Cerebellar nuclear complex (tissue), 1 donor: ENCODE measurements around the gene ARPC4.
A peak's percentile ranks its signal among the peaks of the same experiment; 100 is the strongest.

Experiments
- DNase-seq, 2 experiments: peaks; one replicate each; lab custom pipeline; 2025; lab: John Stamatoyannopoulos, UW

Gene ARPC4

DNA sequence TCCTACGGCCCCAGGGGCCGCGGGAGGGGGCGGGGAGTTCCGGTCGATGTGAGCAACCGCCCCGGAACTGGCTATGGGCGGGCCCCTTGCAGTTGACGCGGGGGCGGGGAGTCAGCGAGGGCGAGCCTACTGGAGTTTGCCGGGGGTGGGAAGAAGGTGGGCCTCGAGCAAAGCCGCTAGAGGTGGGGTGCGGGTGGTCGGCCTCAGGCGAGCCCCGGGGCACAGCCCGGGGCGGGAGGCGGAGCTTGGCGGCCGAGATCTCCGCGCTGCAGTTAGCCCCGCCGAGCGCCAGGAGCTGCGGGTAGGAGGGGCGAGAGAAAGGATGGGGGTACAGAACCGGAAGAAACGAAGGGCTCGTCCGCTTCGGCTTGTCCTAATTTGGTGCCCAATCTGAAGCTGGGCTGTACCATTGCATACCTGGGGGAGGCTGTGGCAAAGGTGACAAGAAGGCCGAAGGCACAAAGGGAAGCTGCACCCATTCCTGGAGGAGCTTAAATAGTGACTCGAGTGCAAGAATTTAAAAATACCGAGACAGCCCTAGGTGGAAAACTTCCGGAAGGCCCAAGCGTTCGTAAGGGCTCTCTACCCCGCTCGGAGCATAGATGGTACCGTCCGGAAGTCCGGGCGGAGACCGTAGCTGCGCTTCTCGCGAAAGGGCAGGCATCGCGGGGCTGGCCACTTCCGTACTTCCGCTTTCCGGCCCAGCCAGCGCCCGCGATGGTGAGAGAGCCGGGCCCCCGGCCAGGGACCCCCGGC lies at the start of gene ARPC4, which contains the start of gene TADA3:
Gene ARPC4 (plus strand): TSS at position 678 of the 756 bp plus-strand sequence. CDS start 40 bp downstream, at position 718.
Gene TADA3 (minus strand): TSS at position 69 of the 756 bp plus-strand sequence. CDS start 1,007 bp downstream, outside the sequence.
- DNase-seq: peak; percentile 62 to 85

DNA sequence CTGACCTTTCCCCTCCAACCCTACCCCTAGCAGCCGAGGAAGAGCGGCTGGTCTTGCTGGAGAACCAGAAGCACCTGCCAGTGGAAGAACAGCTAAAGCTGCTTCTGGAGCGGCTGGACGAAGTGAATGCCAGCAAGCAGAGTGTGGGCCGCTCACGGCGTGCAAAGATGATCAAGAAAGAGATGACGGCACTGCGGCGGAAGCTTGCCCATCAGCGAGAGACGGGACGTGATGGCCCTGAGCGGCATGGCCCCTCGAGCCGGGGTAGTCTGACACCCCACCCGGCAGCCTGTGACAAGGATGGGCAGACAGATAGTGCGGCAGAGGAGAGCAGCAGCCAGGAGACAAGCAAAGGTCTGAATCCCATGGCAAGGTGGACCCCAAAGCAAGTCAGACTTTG lies 49.3 kb upstream of the ARPC4 start:
- DNase-seq: no peak

DNA sequence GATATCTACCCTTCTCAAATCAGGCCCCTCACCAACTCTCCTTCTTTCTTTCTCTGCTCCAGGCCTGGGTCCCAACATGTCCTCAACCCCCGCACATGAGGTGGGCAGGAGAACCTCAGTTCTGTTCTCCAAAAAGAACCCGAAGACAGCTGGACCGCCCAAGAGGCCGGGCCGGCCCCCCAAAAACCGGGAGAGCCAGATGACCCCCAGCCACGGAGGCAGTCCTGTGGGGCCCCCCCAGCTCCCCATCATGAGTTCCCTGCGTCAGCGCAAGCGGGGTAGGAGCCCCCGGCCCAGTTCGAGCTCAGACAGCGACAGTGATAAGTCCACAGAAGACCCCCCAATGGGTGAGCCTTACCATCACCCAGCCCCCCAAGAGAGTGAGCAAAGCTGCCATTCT lies 48.7 kb upstream of the ARPC4 start:
- no peak for DNase-seq

DNA sequence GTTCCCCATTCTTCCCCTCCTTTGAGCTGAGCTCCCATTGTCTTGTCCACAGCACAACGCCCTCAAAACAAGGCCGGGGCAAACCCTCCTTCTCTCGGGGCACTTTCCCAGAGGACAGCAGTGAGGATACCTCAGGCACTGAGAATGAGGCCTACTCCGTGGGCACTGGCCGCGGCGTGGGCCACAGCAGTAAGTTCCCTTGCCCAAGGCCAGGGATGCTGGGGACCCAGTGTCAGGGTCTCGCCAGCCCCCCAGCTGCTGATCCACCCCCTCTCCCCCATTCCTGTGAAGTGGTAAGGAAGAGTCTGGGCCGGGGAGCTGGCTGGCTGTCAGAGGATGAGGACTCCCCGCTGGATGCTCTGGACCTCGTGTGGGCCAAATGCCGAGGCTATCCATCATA lies 47.4 kb upstream of the ARPC4 start:
- DNase-seq: no peak

DNA sequence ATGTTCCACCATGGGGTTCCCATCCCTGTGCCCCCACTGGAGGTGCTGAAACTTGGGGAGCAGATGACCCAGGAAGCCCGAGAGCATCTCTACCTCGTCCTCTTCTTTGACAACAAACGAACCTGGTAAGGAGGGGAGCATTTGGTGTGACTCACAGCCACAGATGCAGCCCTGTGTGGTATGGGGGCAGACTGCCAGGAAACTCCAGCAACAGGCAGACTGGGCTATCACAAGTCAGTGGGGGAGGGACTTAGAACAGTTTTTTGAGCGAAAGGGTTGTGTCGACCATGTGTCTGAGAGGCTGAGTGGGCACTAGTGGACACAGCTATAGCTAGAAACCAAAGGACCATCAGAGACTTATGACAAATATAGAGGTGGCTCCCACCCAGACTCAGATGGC lies 46.6 kb upstream of the ARPC4 start:
- no peak for DNase-seq

DNA sequence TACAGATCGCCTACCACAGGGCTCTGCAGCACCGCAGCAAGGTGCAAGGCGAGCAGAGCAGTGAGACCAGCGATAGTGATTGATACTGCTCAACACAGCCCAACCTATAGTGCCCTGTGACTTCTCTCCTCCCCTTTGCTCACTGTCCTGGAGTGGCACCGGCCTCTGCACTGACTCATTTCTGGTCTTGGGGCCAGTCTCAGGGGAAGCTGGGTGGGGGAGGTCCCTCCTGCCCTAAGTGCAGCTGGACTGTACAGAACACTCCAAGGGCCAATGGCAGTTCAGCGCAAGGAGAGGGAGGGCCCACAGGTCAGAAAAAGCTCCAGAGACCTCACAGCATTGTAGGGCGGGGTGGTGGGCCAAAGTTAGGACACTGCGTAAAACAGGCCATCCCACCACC lies 45.6 kb upstream of the ARPC4 start:
- no peak for DNase-seq

DNA sequence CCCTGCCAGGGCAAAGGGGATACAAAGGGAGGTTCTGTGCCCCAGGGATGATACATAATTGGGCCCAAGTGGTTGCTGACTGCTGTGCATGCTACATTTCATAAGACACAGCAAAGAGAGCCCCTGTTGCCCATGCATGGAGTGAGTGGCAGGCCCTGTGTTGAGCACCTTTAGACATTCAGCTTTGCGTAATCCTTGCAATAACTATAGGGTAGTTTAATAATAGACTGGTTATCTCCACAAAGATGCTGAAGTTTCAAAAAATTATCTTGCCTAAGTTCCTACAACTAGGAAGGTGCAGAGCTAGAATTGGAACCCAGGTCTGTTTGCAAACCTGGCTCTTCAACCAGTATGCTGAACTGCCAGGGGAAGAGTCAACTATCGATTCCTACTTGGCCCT lies 44.9 kb upstream of the ARPC4 start:
- no peak for DNase-seq

DNA sequence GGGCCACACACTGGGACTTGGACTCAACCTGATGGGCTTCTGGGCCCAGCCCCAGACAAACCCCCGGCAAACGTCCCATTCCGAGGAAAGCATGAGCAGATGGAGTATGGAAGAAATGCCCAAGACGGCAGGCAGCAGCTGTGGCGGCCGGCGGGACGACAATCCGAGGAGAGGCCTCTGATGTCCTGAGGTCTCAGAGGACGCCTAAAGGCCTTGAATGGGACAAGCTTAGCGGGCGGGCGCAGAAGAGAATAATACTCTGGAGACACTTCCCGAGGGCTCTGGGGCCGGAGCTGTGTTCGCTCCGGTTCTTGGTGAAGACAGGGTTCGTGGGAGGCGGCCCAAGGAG lies 43.6 kb upstream of the ARPC4 start:
- no peak for DNase-seq

DNA sequence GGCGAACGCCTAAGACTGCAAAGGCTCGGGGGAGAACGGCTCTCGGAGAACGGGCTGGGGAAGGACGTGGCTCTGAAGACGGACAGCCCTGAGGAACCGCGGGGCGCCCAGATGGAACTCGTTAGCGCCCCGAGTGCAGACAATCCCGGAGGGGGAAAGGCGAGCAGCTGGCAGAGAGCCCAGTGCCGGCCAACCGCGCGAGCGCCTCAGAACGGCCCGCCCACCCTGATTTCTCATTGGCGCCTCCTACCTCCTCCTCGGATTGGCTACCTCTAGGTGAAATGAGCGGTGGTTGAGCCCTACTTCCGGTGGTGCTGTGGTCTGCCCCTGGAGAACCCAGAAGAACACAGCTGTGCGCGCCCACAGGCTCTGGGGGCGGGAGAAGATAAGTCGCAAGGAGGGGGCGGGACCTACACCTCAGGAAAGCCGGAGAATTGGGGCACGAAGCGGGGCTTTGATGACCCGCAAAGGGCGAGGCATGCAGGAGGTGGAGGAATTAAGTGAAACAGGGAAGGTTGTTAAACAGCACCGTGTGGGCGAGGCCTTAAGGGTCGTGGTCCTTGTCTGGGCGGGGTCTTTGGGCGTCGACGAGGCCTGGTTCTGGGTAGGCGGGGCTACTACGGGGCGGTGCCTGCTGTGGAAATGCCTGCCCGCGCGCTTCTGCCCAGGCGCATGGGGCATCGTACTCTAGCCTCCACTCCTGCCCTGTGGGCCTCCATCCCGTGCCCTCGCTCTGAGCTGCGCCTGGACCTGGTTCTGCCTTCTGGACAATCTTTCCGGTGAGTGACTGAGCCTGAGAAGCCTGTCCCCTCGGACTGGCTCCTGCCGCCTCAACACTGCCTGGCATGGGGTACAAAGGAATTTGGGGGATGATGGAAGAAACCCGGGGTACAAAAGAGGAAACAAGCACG lies 43.0 kb upstream of the ARPC4 start, which contains the start of gene OGG1:
Gene OGG1 (plus strand): TSS at position 308 of the 911 bp plus-strand sequence. CDS start 335 bp downstream, at position 643.
- peak; percentile 66 to 83 for DNase-seq

DNA sequence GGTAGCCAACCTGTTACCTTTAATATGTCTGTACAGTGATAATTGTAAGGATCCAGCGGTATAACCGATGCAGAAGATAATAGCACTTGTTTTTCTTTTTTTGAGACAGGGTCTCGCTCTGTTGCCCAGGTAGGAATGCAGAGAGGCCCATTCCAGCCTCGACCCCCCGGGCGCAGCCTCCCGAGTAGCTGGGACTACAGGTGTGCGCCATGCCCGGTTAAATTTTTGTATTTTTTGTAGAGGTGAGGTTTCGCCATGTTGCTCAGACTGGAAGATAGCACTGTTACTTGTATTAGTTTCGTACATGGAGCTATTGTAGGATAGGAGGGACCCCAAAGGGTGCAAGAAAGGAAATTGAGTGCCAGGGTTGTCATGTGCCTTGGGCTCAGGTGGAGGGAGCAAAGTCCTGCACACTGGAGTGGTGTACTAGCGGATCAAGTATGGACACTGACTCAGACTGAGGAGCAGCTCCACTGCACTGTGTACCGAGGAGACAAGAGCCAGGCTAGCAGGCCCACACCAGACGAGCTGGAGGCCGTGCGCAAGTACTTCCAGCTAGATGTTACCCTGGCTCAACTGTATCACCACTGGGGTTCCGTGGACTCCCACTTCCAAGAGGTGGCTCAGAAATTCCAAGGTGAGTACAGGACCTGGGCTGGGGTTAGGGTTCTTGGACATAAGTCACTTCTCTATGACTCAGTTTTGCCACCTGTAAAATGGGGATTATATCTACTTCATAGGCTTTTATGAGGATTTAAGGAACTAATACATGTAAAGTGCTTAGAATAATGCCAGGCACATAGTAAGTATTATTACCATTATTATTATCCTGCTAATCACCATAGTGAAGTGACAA lies 42.1 kb upstream of the ARPC4 start:
- DNase-seq: no peak

DNA sequence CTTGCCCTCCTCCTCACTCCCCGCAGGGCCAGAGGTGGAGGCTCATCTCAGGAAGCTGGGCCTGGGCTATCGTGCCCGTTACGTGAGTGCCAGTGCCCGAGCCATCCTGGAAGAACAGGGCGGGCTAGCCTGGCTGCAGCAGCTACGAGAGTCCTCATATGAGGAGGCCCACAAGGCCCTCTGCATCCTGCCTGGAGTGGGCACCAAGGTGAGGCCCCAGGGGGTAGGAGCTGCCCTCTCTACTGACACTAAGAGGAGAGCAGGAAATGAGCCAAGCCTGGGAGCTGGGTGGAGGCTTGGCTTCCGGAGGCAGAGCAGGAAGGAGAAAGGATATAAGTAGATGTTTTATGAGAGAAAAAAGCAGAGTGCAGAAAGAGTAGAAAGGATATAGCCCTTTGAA lies 38.2 kb upstream of the ARPC4 start:
- no peak for DNase-seq

DNA sequence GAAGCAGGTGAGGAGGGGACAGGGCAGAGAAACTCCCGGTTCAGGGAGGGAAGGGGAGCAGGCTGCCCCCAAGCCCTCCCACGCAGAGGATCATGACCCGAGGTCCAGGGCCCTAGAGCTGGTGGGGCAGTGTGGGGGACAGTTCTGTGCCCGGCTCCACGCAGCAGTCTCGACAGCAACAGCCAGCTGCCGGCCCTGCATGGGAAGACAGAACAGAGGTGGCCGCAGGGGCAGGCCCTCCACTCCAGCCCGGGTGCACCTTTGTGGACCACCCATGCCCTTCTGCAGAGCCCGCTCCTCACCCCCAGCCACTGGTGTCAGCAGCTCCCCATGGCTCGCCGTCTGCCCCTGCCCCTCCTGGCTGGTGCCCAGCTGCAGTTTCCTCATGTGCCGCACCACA lies 35.5 kb upstream of the ARPC4 start:
- DNase-seq: no peak

DNA sequence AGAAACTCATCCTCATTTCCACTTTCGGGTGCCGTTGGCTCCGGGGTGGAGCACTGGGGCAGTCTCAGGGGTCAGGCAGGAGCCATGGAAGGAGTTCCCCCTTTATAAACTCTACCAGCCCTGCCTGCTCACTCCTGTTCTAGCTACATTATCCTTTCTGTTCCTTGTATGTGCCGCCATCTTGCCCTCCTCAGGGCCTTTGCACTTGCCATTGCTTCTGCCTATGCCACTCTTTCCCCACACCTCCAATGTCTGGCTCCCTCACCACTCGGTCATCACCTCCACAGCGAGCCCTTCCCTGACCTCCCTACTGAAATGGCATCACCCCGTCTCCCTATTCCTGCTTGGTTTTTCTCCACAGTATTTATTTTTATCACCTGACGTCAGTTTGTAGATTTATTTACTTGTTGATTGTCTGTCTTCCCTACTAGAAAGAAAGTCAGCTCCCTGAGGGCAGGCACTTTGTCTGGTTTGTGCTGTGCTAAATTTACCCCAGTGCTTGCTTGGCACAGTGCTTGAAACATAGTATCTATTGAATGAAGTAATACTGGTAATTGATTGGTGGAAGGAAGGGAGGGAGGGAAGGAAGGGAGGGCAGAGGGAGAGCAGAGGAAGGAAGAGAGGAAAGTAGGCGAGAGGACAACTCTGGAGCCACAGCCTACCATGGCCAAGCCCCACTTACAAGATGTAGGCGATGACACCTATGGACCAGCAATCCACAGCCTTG lies 31.9 kb upstream of the ARPC4 start:
- no peak for DNase-seq

DNA sequence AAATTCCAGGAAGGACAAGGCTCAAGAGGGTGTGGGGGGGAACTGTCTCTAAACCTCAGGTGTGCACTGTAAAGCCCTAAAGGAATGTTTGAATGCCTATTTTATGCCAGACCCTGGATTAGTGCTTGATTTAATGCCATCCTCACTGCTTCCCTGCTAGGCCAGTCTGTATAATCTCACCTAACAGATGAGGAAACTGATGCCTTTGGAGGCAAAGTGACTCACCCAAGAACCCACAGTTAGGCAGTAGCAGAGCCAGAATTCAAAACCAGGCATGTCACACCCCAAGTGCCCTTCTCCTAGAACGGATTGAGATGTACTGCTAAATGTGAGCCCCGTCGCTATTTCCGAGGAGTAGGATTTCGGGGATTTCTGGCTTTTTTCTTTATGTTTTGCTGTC lies 31.0 kb upstream of the ARPC4 start:
- no peak for DNase-seq

DNA sequence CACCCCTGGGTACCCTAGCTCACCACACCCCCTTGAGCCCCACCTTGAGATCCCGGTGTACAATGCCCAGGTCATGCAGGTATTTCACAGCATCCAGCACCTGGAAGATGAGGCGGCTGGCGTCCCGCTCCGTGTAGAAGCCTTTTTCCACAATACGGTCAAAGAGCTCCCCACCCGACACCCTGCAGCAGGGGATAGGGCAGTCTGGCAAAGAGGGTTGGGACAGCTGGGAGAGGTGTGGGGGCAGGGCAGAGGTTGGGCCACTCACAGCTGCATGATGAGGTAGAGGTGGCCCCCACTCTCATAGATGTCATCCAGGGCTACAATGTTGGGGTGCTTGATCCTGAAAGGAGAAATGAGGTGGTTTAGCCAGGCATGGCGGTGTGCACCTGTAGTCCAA lies 30.0 kb upstream of the ARPC4 start:
- no peak for DNase-seq

DNA sequence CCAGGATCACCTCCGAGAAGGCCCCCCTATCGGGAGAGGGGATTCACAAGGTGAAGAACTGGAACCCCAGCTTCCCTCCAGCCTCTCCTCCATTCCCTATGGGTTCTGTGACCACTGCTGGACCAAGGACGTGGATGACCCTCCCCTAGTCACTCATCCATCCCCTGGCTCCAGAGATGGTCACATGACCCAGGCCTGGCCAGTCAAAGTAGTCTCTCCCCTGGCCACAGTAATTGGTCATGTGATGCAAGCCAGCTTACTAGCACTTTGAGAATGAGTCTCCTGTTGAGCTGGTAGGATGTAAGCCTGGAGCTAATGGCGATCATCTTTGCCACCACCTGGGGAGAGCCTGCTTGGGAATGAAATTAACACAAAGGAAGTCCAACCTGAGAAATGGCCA lies 27.0 kb upstream of the ARPC4 start:
- DNase-seq: no peak

DNA sequence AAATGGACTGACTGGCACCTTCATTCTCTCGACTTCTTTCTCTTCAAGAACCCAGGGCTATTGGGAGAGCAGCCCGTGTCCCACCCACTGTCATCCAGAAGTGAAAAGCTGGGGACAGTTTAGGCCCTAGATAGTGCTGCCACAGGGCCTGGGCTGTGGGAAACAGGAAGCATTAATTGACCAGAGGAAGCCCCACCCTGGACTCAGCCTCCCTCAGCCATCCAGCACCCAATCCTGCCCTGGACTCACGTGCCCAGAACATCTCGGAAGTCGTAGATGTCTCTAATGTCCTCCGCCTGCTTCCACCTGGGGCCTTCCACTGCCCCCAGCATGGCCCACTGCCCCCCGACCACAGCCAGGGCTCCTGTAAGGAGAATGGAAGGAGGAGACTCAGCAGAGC lies 25.5 kb upstream of the ARPC4 start:
- no peak for DNase-seq

DNA sequence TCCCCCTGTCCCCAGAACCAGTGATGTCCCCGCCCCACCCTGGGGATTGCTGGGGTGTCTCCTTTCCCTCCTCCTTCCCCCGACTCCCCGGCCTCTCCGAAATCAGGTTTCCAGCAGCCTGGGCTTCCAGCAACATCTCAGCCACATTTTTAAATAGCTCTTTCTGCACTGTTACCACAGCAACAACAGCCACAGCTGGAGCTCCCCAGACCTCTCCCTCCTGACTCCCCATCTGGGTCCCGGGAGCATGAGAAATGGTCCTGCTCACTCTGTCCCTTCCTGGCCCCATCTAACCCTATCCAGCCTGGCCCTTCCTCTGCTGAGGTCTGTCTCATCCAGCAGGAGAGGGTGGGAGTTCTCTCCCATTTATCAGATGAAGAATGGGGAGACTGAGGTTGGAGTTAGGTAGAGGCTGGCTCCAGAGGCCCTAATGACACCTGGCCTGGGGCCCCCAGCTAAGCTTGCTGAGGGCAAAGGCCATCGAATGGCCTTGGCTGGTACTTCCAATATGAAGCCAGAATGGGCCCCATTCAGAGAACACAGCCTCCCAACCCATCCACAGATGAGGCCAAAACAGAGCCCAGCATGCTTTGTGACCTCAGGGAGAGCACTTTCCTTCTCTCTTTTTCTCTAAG lies 24.6 kb upstream of the ARPC4 start:
- DNase-seq: no peak

DNA sequence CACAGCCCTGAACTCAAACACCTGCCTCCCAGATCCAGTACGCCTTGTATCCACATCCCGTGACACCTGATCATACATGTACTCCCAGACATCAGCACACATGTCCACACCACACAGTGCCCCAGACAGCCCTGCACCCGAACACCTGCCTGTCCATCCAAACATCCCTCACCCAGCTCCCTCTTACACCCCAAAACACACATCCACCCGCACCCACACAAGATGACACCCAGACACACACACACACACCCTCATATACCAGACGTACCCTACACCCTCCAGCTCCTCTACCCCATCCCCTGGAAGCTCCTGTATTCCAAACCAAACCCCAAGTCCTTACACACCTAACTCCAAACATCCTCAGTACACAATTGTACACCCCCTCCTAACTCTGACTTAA lies 23.9 kb upstream of the ARPC4 start:
- DNase-seq: no peak

DNA sequence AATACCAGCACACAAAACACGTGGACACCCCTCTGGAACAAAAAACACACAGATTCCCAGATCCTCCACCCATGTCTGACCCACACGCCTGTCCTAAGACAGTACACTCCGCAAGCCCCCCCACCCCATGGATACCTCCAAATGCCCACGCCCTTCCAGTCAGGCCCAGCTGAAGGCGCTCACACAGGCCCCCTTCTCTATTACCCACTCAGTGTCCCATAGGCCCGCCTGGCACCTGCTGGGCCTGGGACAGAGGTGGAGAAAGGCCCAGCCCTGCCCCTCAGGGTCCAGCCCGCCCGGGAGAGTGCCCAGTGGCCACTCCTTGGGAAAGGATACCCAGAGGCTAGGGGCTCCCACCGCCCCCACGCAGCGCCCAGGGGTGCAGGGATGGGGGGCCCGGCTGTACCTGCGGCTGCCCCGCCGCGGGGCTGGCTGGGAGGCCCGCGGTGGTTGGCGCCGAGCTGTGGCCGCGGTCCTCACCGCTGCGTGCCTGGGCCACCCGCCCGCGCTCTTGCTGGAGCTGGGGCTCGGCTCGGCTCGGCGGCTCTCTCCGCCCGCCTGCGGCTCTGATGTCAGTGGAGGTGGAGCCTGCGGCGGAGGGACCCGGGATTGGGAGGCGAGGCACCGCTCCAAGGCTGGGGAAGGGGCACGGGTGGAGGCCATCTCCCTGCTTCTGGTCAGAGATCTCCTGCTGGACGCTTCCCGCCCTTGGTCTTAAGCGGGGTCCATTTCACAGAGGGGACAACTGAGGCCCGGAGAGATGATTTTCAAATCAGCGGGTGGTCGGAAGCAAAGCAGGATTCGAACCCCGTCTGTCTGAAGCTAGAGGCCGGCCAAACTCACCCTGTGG lies 23.2 kb upstream of the ARPC4 start, which contains the start of gene CAMK1:
Gene CAMK1 (minus strand): TSS at position 522 of the 850 bp plus-strand sequence. CDS start 2,198 bp downstream, outside the sequence.
- DNase-seq: peak in 1 of 2 experiments; percentile 47
